Glutamatergic neuron (in vitro differentiated cells): ENCODE results near the gene TM4SF4. TPM values are rescaled to one million over a fixed set of nuclear protein-coding genes. Genes with fewer than 3 reads are reported as not detected.
A peak's percentile ranks its signal among the peaks of the same experiment; 100 is the strongest.

ENCODE experiments used
- DNase-seq: peaks from one replicate; pipeline ENCODE4 v3.0.0; 2022
- H3K27ac Mint-ChIP-seq: one replicate; pipeline ENCODE4 v1.8.0; 2020; ENCODE audit warnings: mild to moderate bottlenecking, mixed read lengths, inconsistent platforms; ENCODE audit not compliant: unreplicated experiment
- H3K27me3 Mint-ChIP-seq: one replicate; pipeline ENCODE4 v1.8.0; 2020; ENCODE audit warnings: mild to moderate bottlenecking, moderate library complexity, mixed read lengths, inconsistent platforms; ENCODE audit not compliant: unreplicated experiment
- H3K36me3 Mint-ChIP-seq: one replicate; pipeline ENCODE4 v1.8.0; 2020; ENCODE audit warnings: mild to moderate bottlenecking, mixed read lengths, inconsistent platforms; ENCODE audit not compliant: unreplicated experiment
- H3K4me1 Mint-ChIP-seq: one replicate; pipeline ENCODE4 v1.8.0; 2020; ENCODE audit warnings: mild to moderate bottlenecking, low read depth, mixed read lengths, inconsistent platforms; ENCODE audit not compliant: unreplicated experiment
- H3K4me3 Mint-ChIP-seq: one replicate; pipeline ENCODE4 v1.8.0; 2020; ENCODE audit warnings: mild to moderate bottlenecking, mixed read lengths, inconsistent platforms; ENCODE audit not compliant: unreplicated experiment
- H3K9me3 Mint-ChIP-seq: one replicate; pipeline ENCODE4 v1.8.0; 2020; ENCODE audit warnings: mild to moderate bottlenecking, moderate library complexity, mixed read lengths, inconsistent platforms; ENCODE audit not compliant: unreplicated experiment
- CTCF ChIP-seq: fragments of 200-600 bp; sonication (generic); IDR thresholded peaks from one replicate; pipeline ENCODE4 v1.5.0; 2021; ENCODE audit not compliant: partially characterized antibody, unreplicated experiment
- total RNA-seq: library from RNA; stranded (reverse); fragmentation: NEBNext Ultra II Directional; extraction: Animal tissue kit (Norgen Biotek cat#: 25700); gene quantifications from one replicate; pipeline ENCODE4 v1.2.1, GENCODE V29; 2021; ENCODE audit not compliant: unreplicated experiment

TM4SF4 gene
- total RNA-seq, 1 donor from 2014 or later: not detected

GRCh38 chr3:149479621-149480325 is 5.3 kb downstream of the TM4SF4 start:
- no peak overlapping the region for H3K27ac Mint-ChIP-seq
- no peak for DNase-seq
- no peak overlapping the region for H3K4me3 Mint-ChIP-seq
- no peaks in the 10 kb centered on the region for H3K27me3 Mint-ChIP-seq
- no peaks in the 10 kb centered on the region for H3K36me3 Mint-ChIP-seq
- H3K9me3 Mint-ChIP-seq: no peaks in the 10 kb centered on the region
- TF ChIP-seq CTCF: no peak
- peaks cover 7% of the 10 kb centered on the region for H3K4me1 Mint-ChIP-seq

GRCh38 chr3:149480326-149481017 is 6.0 kb downstream of the TM4SF4 start:
- no peak overlapping the region for H3K27ac Mint-ChIP-seq
- peak; percentile 66 for TF ChIP-seq CTCF
- H3K9me3 Mint-ChIP-seq: no peaks in the 10 kb centered on the region
- DNase-seq: peak; percentile 81
- no peaks in the 10 kb centered on the region for H3K36me3 Mint-ChIP-seq
- no peak overlapping the region for H3K4me3 Mint-ChIP-seq
- H3K4me1 Mint-ChIP-seq: peaks cover 7% of the 10 kb centered on the region
- H3K27me3 Mint-ChIP-seq: no peaks in the 10 kb centered on the region

GRCh38 chr3:149481056-149481455 is 6.6 kb downstream of the TM4SF4 start:
- no peak overlapping the region for H3K27ac Mint-ChIP-seq
- no peak for TF ChIP-seq CTCF
- H3K36me3 Mint-ChIP-seq: no peaks in the 10 kb centered on the region
- no peaks in the 10 kb centered on the region for H3K27me3 Mint-ChIP-seq
- H3K4me3 Mint-ChIP-seq: no peak overlapping the region
- H3K4me1 Mint-ChIP-seq: peaks cover 7% of the 10 kb centered on the region
- DNase-seq: no peak
- H3K9me3 Mint-ChIP-seq: no peaks in the 10 kb centered on the region

- no peak overlapping the region for H3K27ac Mint-ChIP-seq
- H3K4me3 Mint-ChIP-seq: no peak overlapping the region
- no peaks in the 10 kb centered on the region for H3K36me3 Mint-ChIP-seq
- H3K9me3 Mint-ChIP-seq: no peaks in the 10 kb centered on the region
- TF ChIP-seq CTCF: no peak
- no peak for DNase-seq
- H3K27me3 Mint-ChIP-seq: no peaks in the 10 kb centered on the region
- peaks cover 7% of the 10 kb centered on the region for H3K4me1 Mint-ChIP-seq
Measured at GRCh38 chr3:149481491-149481890, 7.0 kb downstream of the TM4SF4 start.

GRCh38 chr3:149486726-149487125 is 12.2 kb downstream of the TM4SF4 start:
- Mint-ChIP-seq H3K4me3 (no peak overlapping the region), H3K27ac (no peak overlapping the region), H3K36me3 (no peaks in the 10 kb centered on the region), H3K9me3 (no peaks in the 10 kb centered on the region), H3K27me3 (no peaks in the 10 kb centered on the region), H3K4me1 (no peaks in the 10 kb centered on the region)
- DNase-seq: no peak
- TF ChIP-seq CTCF: no peak
